ENCODE results near the gene COL9A1.

Gene COL9A1

GRCh38 chr6:70222439-70222749 lies 80.5 kb downstream of the COL9A1 start:
- no peak for DNase-seq

- no peak for DNase-seq
These were observed 81.0 kb downstream of the COL9A1 start for GRCh38 chr6:70221715-70222438.

GRCh38 chr6:70221025-70221714 lies 81.7 kb downstream of the COL9A1 start:
- peak; percentile 30 for DNase-seq

GRCh38 chr6:70219943-70220613 lies 82.8 kb downstream of the COL9A1 start:
- DNase-seq = no peak

GRCh38 chr6:70216767-70217166 lies 86.1 kb downstream of the COL9A1 start:
- DNase-seq = no peak

- no peak for DNase-seq
These were observed 87.3 kb downstream of the COL9A1 start for GRCh38 chr6:70215460-70216108.

GRCh38 chr6:70210462-70210861 lies 92.4 kb downstream of the COL9A1 start:
- no peak for DNase-seq

- DNase-seq = no peak
These were observed 94.6 kb downstream of the COL9A1 start for GRCh38 chr6:70208235-70208790.

- no peak for DNase-seq
These were observed 104.1 kb downstream of the COL9A1 start for GRCh38 chr6:70198785-70199184.

GRCh38 chr6:70196531-70196930 lies 106.4 kb downstream of the COL9A1 start:
- no peak for DNase-seq

- no peak for DNase-seq
These were observed 108.5 kb downstream of the COL9A1 start for GRCh38 chr6:70194421-70194820.

- DNase-seq = no peak
These were observed 114.7 kb downstream of the COL9A1 start for GRCh38 chr6:70188202-70188601.

- DNase-seq = peak; percentile 14
These were observed 116.4 kb downstream of the COL9A1 start for GRCh38 chr6:70186461-70186860.

- DNase-seq = no peak
These were observed 118.2 kb downstream of the COL9A1 start for GRCh38 chr6:70184723-70185122.

GRCh38 chr6:70183538-70183937 lies 119.3 kb downstream of the COL9A1 start:
- DNase-seq = no peak

GRCh38 chr6:70180901-70181599 lies 121.8 kb downstream of the COL9A1 start:
- DNase-seq = peak; percentile 52

- DNase-seq = peak; percentile 19
These were observed 122.5 kb downstream of the COL9A1 start for GRCh38 chr6:70180183-70180900.

GRCh38 chr6:70176842-70177550 lies 125.9 kb downstream of the COL9A1 start:
- no peak for DNase-seq

GRCh38 chr6:70175770-70176169 lies 127.1 kb downstream of the COL9A1 start:
- DNase-seq = no peak

GRCh38 chr6:70172252-70172651 lies 130.6 kb downstream of the COL9A1 start:
- no peak for DNase-seq

GRCh38 chr6:70171236-70171635 lies 131.6 kb downstream of the COL9A1 start:
- no peak for DNase-seq
